ENCODE measurements around the gene ZNF618.

GRCh38 chr9:114029311-114030170 lies 153.4 kb downstream of the ZNF618 start:
- TF ChIP-seq CTCF (IDR thresholded peaks at IDR 0.05 in 4 of 5, conservative IDR thresholded peaks at IDR 0.05 in 1 of 5) (no peak), POLR2A (IDR thresholded peaks at IDR 0.05) (no peak)
